Measurements from ENCODE around the gene AMH.
A peak's percentile ranks its signal among the peaks of the same experiment; 100 is the strongest.

The AMH gene

DNA sequence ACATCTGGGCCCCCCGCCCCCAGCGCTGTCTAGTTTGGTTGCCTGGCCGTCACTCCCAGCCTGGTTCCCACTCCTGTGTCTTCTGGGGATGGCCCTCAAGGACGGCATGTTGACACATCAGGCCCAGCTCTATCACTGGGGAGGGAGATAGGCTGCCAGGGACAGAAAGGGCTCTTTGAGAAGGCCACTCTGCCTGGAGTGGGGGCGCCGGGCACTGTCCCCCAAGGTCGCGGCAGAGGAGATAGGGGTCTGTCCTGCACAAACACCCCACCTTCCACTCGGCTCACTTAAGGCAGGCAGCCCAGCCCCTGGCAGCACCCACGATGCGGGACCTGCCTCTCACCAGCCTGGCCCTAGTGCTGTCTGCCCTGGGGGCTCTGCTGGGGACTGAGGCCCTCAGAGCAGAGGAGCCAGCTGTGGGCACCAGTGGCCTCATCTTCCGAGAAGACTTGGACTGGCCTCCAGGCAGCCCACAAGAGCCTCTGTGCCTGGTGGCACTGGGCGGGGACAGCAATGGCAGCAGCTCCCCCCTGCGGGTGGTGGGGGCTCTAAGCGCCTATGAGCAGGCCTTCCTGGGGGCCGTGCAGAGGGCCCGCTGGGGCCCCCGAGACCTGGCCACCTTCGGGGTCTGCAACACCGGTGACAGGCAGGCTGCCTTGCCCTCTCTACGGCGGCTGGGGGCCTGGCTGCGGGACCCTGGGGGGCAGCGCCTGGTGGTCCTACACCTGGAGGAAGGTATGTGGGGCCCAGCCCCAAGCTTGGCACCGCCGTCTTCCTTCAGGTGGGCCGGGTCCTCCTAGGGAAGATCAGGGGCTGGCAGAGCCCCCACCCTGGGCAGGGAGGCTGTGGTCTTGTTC lies at the start of gene AMH:
AMH (plus strand) TSS at position 314 of the 857 bp plus-strand sequence; CDS start at position 324, 10 bp downstream.
- TF ChIP-seq ZNF76 (tag by site-specific recombination; IDR thresholded peaks at IDR 0.05; ENCODE audit: borderline replicate concordance, low read depth) (no peak), GLIS1 (tag by site-specific recombination; IDR thresholded peaks at IDR 0.05) (peak; percentile 43; the same call in 1 of the 2 replicates), FEZF1 (tag by site-specific recombination; IDR thresholded peaks at IDR 0.05) (no peak), BCL11B (tag by site-specific recombination; IDR thresholded peaks at IDR 0.05; ENCODE audit: low read depth) (peak; percentile 90), ZNF561 (tag by site-specific recombination; IDR thresholded peaks at IDR 0.05; ENCODE audit: borderline replicate concordance) (no peak), ZNF600 (tag by site-specific recombination; IDR thresholded peaks at IDR 0.05) (0 out of 2 replicates have a peak, but pooled peaks have one; percentile 10), IKZF3 (tag by site-specific recombination; IDR thresholded peaks at IDR 0.05) (0 out of 2 replicates have a peak, but pooled peaks have one; percentile 29), GLIS2 (tag by site-specific recombination; IDR thresholded peaks at IDR 0.05) (peak; percentile 68)
- TF ChIP-seq, protein P1, sequence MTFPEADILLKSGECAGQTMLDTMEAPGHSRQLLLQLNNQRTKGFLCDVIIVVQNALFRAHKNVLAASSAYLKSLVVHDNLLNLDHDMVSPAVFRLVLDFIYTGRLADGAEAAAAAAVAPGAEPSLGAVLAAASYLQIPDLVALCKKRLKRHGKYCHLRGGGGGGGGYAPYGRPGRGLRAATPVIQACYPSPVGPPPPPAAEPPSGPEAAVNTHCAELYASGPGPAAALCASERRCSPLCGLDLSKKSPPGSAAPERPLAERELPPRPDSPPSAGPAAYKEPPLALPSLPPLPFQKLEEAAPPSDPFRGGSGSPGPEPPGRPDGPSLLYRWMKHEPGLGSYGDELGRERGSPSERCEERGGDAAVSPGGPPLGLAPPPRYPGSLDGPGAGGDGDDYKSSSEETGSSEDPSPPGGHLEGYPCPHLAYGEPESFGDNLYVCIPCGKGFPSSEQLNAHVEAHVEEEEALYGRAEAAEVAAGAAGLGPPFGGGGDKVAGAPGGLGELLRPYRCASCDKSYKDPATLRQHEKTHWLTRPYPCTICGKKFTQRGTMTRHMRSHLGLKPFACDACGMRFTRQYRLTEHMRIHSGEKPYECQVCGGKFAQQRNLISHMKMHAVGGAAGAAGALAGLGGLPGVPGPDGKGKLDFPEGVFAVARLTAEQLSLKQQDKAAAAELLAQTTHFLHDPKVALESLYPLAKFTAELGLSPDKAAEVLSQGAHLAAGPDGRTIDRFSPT (tag by site-specific recombination; IDR thresholded peaks at IDR 0.05): peak; percentile 76
- TF ChIP-seq, protein P2, sequence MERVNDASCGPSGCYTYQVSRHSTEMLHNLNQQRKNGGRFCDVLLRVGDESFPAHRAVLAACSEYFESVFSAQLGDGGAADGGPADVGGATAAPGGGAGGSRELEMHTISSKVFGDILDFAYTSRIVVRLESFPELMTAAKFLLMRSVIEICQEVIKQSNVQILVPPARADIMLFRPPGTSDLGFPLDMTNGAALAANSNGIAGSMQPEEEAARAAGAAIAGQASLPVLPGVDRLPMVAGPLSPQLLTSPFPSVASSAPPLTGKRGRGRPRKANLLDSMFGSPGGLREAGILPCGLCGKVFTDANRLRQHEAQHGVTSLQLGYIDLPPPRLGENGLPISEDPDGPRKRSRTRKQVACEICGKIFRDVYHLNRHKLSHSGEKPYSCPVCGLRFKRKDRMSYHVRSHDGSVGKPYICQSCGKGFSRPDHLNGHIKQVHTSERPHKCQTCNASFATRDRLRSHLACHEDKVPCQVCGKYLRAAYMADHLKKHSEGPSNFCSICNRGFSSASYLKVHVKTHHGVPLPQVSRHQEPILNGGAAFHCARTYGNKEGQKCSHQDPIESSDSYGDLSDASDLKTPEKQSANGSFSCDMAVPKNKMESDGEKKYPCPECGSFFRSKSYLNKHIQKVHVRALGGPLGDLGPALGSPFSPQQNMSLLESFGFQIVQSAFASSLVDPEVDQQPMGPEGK (tag by site-specific recombination; IDR thresholded peaks at IDR 0.05): peak; percentile 18; the same call in 1 of the 2 replicates
- ChIA-PET CTCF (interaction anchor here (0.6 to 1.5 kb wide), 2 partner anchors 13 to 14 kb away, joined by 3 to 7 read pairs; no protein-coding TSS in a partner anchor), POLR2A (interaction anchor here (0.6 to 3.4 kb wide), 3 partner anchors 11 to 26 kb away, joined by 3 to 14 read pairs (median 7); partner anchors contain the start of gene PLEKHJ1)
- H3K36me3 ChIP-seq (ENCODE audit: control insufficient read depth in 2 of 2, insufficient read depth in 1 of 2, low read length in 2 of 2): peaks cover 9 to 48% of the 10 kb centered on the region in 2 experiments
- H3K27ac ChIP-seq (ENCODE audit: extremely low read depth, low read depth, low read length): peak within 1 kb of the TSS; percentile 31; the same call in 1 of the 2 replicates
- H3K9me3 ChIP-seq (ENCODE audit: control insufficient read depth, insufficient read depth, low read depth, low read length): no peaks in the 10 kb centered on the region
- no peak within 1 kb of the TSS for H3K4me3 ChIP-seq (ENCODE audit: low read depth, low read length)
- no peaks in the 10 kb centered on the region for H3K4me1 ChIP-seq (ENCODE audit: control insufficient read depth, insufficient read depth, low read length)

GRCh38 chr19:2199861-2200623 lies 49.1 kb upstream of the AMH start:
- H3K4me3 ChIP-seq (ENCODE audit: low read depth, low read length): no peak overlapping the region
- ChIA-PET CTCF (interaction anchor here (1.0 to 1.1 kb wide), 2 partner anchors 28 to 48 kb away, joined by 3 to 7 read pairs; no protein-coding TSS in a partner anchor), POLR2A (no interaction called here)
- H3K27ac ChIP-seq (ENCODE audit: extremely low read depth, low read depth, low read length): no peak overlapping the region
- 0 out of 2 replicates have a peak, but pooled peaks have one; percentile 23 for TF ChIP-seq ZNF449 (tag by site-specific recombination; IDR thresholded peaks at IDR 0.05)
- TF ChIP-seq YY2 (tag by site-specific recombination; IDR thresholded peaks at IDR 0.05): no peak
- no peak for TF ChIP-seq ZNF791 (tag by site-specific recombination; IDR thresholded peaks at IDR 0.05)
- TF ChIP-seq, protein P3, sequence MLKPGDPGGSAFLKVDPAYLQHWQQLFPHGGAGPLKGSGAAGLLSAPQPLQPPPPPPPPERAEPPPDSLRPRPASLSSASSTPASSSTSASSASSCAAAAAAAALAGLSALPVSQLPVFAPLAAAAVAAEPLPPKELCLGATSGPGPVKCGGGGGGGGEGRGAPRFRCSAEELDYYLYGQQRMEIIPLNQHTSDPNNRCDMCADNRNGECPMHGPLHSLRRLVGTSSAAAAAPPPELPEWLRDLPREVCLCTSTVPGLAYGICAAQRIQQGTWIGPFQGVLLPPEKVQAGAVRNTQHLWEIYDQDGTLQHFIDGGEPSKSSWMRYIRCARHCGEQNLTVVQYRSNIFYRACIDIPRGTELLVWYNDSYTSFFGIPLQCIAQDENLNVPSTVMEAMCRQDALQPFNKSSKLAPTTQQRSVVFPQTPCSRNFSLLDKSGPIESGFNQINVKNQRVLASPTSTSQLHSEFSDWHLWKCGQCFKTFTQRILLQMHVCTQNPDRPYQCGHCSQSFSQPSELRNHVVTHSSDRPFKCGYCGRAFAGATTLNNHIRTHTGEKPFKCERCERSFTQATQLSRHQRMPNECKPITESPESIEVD (tag by site-specific recombination; IDR thresholded peaks at IDR 0.05): no peak
- no peak for TF ChIP-seq ZNF292 (tag by site-specific recombination; IDR thresholded peaks at IDR 0.05; ENCODE audit: borderline replicate concordance, low read depth)
- TF ChIP-seq SP2 (tag by site-specific recombination; IDR thresholded peaks at IDR 0.05): no peak
- H3K9me3 ChIP-seq (ENCODE audit: control insufficient read depth, insufficient read depth, low read depth, low read length): no peaks in the 10 kb centered on the region
- peaks cover 0 to 50% of the 10 kb centered on the region in 2 experiments; a peak in 2 of 3 replicates for H3K36me3 ChIP-seq (ENCODE audit: control insufficient read depth in 2 of 2, insufficient read depth in 1 of 2, low read length in 2 of 2)
- H3K4me1 ChIP-seq (ENCODE audit: control insufficient read depth, insufficient read depth, low read length): no peaks in the 10 kb centered on the region

Data from HEK293 (cell line).